HG02623 (cell line): ENCODE measurements around the gene ARRDC2.
"Not testable (repeated sequence)": the region's sequence is repeated elsewhere in the genome, so short reads cannot be mapped to it uniquely, and the experiment has no call there.

ENCODE experiments used
- ATAC-seq: cut with Tn5 transposase; IDR thresholded peaks from one replicate; pipeline ENCODE4 v1.9.1; 2021; ENCODE audit warnings: moderate library complexity; ENCODE audit not compliant: unreplicated experiment

The ARRDC2 gene

DNA sequence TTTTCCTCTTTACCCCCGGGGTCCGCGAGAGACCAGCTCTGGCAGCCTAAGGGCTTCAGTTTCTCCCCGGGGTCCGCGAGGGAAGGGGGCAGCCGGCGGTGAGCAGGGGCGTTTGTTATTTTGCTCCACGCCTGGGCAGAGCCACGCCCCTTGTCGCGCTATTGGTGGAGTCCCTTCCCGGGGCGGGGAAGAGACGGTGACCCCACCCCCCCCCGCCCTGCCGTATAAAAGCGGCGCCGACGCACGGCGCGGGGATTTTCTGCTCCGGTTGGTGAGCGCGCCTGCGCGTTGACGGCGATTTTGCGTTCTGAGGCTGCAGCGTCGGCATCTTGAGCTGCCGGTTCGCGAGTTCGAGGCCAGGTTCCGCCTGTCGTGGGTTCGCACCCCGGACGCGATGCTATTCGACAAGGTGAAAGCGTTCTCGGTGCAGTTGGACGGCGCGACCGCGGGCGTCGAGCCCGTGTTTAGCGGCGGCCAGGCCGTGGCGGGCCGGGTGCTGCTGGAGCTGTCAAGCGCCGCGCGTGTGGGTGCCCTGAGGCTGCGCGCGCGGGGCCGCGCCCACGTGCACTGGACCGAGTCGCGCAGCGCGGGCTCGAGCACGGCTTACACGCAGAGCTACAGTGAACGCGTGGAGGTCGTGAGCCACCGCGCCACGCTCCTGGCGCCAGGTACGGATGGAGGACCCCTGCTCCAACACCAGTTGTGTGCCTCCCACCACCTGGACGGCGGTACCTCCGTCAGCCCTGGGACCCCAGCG is at the start of gene ARRDC2:
Gene ARRDC2 (plus strand): TSS at position 254 of the 757 bp plus-strand sequence. CDS start 141 bp downstream, at position 395.
- ATAC-seq = no peak

DNA sequence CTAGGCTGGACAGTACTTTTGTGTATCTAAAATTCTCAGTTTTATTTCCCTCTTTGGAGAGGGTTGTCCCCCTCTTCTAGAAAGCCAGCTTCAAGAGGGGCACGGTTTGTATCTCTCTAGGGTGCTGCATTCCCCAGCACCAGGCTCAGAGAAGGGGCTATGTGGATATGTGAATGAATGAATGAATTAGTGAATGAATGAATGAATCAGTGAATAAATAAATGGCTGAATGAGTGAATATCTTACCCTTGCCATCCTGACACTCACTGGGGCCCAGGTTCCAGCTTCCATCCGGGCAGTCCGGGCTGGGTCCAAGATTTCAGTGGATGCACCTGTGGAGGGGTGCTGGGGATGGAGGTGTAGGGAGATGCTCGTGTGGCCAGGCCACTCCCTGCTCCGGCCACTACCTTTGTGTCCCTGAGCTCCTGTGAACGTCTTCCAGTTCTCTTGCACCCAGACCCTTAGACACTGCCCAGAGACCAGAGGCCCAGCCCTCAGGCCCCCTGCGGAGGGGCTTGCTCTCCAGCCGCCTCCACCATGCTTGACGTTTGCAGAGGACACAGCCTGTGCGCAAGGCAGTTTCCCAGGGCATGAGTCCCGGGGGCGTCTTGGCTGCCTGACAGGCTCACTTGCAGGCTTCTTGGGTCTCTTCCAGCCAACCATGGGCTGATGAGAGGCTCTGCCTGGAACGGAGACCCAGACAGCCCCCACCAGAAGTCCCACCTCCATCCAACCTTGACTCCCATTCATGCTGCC is 43.9 kb upstream of the ARRDC2 start:
- ATAC-seq = no peak

DNA sequence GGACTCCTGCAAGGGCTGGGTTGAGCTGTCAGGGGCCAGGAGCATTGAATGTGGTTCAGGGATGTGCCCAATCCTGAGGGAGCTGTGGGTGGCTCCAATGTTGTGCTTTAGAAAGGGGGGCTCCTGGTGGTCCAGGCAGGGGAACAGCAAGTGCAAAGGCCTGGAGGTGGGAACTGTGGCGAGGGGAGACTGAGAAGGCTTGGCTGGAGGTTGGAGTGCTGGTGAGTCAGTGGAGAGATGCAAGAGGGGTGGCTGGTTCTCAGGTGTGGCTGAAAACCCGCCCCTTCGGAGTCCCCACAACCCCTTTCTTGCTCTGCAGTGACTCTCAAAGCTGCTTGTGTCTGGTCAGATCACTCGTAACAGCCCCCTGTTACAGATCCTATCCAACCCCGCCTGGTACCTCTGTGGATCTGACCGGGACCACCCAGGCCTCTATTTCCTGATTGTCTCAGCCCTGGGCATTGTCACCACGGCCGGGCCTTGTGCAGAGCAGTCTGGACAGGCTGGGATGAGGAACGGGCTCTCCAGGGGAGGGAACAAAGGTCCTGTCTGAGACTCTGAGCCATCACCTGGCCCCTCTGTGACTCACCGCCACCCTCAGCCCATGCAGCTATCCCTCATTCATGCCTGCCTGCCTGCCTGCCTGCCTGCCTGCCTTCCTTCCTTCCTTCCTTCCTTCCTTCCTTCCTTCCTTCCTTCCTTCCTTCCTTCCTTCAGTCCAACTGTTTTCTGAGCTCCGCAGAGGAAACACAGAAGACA is 42.4 kb upstream of the ARRDC2 start:
- ATAC-seq = no peak

DNA sequence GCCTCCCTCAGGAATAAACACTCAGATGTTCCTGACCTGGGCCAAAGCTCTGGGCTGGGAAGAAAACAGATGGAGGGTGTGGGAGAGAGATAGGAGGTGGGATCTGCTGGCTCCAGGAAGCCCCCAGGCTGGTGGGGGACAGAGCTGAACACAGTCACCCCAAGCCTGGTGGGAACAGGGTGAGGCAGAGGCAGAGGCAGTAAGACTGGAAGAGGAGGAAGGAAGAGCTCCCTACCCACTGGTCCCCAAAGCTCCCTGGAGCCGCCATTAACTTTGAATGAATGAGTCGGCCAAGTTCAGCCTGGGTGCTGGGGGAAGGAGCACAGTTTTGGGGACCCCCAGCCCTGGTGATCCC is 41.9 kb upstream of the ARRDC2 start:
- no peak for ATAC-seq

DNA sequence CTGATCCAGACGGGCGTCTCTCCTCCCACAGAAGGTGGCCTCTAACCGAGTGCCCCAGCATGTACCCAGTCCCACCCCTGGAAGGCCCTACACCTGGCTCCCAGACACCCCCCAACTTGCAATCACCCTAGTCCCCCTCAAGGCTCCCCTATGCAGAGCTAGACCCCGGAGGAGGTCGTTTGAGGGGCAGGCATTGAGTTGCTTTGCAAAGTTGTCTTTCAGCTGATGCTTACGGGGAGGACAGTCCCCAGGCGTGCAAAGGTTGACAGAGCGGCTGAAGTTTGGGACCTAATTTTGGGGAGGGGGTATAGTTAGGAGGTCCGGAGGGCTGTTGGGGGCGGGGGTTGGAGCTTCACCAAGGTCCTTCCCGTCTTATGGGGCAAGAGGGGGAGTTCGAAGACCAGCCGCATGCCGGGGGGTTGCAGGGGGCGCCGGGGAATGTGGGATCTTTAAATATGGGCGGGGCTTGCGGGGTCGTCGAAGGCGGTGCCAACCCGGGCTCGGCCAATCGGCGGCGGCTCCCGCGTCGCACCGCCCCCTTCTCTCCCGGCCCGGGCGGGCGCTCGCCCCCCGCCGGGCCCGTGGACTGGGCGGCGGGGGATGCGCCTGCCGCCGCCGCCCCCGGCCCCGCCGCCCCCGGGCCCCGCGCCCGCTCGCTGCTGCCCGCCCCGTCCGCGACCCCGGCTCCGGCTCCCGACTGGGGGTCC is 41.3 kb upstream of the ARRDC2 start, which contains the start of gene KCNN1:
Gene KCNN1 (plus strand): TSS at position 558 of the 707 bp plus-strand sequence. CDS start 6,782 bp downstream, outside the sequence.
- no peak for ATAC-seq

DNA sequence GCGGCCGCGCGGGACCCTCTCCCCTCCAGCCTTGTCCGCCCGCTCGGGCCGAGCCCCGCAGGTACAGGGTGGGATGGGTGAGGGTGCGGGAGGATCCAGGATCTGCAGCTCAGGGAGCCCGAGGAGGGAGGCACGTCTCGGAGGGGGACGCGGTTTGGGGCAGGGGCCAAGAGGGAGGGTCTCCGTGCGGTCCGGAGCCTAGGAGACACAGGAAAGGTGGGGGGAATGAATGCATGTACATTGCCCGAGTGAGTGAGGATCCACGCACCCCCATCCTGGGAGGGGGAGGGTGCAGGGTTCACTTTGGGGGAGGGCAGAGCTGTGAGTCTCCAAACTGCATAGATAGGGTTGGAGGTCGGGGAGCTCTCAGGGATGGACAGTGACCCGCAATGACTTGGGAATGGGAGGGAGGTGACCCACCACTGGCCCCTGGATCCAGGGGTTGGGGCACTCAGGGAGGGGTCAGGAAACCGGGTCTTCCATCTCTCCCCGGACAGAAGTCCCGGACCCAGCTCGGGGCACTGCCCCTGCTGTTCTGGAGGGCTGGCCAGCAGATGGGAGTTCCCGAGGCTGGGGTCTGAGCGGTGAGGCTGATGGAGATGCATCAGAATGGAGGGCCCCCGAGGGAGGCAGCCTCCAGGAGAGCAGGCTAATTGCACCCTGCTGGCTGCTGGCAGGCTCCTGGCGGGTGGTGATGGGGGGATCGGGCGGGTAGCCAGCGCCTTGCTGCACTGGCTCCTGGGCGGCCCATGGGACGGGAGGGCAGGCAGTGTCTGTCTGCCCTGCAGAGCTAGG is 40.5 kb upstream of the ARRDC2 start:
- ATAC-seq = no peak

DNA sequence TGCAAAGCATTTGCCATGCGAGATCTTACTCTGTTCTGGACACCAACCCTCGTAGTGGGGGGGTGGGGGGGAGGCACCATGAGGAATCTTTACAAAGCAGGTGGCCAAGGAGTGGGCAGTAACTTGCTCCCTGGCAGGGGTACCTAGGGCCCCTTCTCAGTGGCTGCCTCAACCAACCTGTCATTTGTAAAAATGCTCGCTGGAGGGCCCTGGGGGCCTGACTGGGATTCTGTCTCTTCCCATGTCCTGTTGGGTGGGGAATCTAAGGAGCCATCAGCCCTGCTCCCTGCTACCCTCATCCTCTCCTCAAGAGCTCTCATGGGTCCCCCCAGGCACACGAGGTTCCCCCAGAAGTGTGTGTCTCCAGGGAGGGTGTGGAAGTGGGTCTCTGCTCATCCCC is 39.6 kb upstream of the ARRDC2 start:
- ATAC-seq = no peak

DNA sequence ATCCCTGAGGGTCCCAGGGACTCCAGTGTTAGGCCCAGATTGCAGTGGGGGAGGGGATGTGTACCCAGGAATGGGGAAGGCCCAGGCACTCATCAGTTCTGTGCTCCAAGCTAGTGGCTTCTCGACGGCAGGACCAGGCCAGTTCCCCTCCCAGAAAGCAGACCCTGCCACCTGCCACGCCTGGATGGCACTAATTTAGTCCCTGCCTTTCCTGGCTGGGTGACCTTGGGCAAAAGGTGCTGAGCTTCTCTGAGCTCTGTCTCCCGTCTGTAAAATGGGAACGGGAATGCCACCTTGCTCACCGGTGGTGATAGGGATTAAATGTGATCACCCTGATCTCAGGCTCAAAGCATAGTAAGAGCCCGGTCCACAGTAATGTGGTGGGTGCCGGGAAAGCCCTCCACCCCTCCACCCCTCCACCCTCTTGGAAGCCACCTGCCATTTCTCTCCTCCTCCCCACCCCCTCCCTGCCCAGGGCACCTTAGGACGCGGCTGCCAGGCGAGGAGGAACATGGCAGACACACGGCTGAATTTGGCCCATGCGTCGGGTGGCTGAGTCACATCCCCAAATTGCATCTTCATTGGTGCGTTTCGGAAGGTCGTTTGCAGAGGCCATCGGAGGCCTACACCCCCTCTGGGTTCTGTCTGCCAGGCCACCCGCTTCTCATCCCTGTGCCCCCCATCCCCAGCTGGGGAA is 38.7 kb upstream of the ARRDC2 start:
- no peak for ATAC-seq

DNA sequence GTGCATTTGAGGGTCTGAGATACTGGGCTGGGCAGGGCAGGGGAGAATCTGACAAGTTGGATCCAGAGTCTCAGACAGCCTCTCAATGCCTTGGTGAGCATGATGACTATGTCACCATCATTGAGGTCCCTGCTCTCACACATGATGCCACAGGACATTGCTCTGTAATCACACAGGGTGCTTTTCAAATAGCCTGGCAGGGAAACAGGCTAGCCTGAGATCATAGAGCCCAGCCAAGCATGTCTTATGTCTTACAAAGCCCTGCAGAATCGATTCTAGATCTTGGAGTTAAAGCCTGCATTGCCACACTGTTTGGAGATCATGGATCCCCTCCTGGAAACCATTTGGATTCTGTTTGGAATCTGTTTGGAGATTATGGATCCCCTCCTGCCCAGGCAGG is 35.7 kb upstream of the ARRDC2 start:
- ATAC-seq = no peak

DNA sequence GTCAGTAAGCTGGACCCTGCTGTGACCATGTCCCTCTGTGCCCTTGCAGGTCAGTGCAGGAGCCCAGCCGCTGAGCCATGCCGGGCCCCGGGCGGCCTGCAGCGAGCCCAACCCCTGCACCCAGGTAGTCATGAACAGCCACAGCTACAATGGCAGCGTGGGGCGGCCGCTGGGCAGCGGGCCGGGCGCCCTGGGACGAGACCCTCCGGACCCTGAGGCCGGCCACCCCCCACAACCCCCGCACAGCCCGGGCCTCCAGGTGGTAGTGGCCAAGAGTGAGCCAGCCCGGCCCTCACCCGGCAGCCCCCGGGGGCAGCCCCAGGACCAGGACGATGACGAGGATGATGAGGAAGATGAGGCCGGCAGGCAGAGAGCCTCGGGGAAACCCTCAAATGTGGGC is 34.2 kb upstream of the ARRDC2 start:
- ATAC-seq = no peak

DNA sequence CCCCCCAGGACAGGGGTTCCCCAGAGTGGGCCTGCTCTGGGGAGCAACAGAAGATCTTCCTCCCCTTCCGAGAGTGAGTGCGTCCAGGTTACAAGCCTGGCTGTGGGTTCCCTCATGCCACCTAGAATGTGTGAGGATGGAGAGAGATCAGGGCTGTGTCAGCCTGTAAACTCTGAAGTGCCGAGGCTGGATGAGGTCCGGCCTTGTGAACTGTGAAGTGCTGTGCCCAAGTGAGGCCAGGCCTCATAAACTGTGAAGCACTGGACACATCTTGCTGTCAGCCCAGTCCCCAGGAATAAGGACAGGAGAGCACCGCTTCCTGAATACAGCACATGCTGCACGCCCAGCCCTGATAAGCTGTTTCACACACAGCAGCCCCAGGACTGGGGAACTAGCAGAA is 33.4 kb upstream of the ARRDC2 start:
- ATAC-seq = no peak

DNA sequence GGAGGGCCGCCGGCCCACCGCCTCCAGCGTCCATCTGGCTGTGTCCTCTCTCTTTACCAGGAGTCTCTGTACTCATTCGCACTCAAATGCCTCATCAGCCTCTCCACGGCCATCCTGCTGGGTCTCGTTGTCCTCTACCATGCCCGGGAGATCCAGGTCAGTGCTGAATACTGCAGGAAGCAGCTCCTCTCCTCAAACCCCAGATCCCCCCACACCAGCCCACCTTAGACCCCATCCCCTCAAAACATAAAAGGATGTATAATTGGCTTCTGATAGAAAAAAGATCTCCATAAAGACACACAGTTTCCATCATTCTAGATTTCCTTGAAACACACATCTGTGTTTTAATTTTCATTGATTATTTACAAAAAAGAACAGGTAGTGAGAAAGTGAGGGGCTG is 32.9 kb upstream of the ARRDC2 start:
- no peak for ATAC-seq

DNA sequence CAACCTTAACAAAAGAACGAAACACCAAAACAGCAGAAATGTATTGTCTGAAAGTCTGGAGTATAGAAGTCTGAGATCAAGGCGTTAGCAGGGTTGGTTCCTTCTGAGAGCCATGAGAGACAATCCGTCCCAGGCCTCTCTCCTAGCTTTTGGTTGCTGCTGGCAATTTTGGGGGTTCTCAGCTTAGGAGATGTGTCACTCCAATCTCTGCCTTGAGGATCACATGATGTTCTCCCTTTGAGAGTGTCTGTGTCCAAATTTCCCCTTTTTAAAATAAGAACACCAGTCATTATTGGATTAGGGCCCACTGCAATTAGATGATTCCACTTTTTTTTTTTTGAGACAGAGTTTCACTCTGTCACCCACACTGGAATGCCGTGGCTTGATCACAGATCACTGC is 30.9 kb upstream of the ARRDC2 start:
- no peak for ATAC-seq

DNA sequence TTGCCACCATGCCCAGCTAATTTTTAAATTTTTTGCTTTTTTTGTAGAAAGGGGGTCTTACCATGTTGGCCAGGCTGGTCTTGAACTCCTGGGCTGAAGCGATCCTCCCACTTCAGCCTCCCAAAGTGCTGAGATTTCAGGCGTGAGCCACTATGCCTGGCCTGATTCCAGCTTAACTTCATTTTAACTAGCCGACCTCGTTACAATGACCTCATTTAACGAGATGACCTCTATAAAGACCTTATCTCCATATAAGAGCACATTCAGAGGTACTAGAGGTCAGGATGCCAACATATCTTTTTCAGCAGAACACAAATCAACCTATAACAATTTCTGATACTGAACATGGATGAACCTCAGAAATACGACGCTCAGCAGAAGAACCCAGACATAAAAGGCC is 30.5 kb upstream of the ARRDC2 start:
- no peak for ATAC-seq

DNA sequence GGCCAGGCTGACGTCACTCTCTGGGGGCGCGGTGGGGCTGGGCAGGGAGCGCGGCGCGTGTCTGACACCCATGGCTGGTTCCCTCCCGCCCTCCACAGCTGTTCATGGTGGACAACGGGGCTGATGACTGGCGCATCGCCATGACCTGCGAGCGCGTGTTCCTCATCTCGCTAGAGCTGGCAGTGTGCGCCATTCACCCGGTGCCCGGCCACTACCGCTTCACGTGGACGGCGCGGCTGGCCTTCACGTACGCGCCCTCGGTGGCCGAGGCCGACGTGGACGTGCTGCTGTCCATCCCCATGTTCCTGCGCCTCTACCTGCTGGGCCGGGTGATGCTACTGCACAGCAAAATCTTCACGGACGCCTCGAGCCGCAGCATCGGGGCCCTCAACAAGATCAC is 26.4 kb upstream of the ARRDC2 start:
- ATAC-seq = no peak

DNA sequence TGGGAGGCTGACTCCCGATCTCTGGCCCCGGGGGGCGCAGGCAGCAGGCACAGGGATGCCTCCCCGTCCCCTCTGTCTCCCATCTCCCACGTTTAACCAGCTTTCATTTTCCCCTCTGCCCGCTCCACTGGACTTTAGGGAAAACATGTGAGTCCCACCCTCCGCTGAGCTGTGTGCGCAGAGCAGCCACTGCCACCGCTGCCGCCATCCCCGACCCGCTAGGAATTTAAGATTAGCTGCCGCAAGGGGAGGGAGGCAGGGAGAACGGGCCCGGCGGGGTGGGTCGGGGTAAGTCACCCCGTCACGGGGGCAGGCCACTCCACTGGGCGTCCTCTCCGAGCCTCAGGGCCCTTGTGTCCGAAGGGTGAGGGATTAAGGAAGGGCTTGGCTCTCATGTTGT is 25.5 kb upstream of the ARRDC2 start:
- ATAC-seq = no peak

DNA sequence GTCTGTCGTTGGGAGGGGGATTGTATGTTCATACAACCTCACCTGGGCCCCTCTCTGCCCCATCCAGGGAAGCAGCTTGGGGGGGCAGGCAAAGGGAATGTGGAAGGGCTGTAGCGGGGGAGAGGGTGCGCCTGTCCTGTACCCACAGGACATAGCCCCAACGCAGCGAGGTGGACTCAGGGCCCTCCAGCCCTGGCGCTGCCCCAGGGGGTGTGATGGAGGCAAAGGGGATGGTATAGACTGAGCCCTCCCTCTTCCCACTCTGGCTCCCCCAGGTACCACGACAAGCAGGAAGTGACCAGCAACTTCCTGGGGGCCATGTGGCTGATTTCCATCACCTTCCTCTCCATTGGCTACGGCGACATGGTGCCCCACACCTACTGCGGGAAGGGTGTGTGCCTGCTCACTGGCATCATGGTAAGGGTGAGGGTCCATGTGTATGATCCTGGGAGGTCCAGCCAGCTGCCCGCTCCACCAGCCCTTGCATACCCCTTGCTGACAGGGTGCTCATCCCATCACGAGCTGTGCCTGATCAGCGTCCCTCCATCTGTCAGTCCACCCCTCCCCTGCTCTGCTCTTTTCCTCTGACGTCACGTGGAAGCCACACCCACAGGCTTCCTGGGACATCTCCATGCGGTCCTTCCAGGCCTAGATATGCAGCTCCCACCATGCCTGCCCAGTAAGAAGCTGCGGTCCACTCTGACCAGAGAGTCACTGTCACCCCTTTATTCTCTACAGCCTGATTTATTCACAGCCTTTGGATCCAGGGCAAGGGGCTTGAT is 22.7 kb upstream of the ARRDC2 start:
- ATAC-seq = no peak

DNA sequence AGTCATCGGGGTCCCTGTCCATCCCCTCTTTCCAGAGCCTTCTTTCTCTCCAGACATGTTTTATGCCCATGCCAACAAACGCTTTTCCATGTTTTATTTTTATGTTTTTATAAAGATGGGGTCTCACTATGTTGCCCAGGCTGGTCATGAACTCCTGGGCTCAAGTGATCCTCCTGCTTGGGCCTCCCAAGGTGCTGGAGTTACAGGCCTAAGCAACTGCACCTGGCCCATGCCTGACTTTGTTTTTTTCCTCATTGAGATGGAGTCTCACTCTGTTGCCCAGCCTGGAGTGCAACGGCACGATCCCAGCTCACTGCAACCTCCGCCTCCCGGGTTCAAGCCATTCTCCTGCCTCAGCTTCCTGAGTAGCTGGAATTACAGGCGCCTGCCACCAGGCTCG is 21.4 kb upstream of the ARRDC2 start:
- ATAC-seq = not testable (repeated sequence)

DNA sequence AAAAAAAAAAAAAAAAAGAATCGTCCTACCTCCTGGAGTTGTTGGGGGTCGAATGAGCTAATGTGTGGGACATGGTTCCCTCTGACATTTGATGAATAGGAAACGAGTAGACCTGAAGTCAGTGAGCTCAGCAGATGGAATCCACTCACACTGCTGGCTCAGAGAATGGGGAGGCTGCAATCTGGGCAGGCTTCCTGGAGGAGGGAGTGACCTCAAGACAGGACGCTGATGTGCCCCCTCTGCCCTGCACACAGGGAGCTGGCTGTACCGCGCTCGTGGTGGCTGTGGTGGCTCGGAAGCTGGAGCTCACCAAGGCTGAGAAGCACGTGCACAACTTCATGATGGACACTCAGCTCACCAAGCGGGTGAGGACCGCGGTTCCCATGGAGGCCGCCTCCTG is 19.8 kb upstream of the ARRDC2 start:
- no peak for ATAC-seq
